ENCODE measurements around the gene PRR5.

The PRR5 gene

DNA sequence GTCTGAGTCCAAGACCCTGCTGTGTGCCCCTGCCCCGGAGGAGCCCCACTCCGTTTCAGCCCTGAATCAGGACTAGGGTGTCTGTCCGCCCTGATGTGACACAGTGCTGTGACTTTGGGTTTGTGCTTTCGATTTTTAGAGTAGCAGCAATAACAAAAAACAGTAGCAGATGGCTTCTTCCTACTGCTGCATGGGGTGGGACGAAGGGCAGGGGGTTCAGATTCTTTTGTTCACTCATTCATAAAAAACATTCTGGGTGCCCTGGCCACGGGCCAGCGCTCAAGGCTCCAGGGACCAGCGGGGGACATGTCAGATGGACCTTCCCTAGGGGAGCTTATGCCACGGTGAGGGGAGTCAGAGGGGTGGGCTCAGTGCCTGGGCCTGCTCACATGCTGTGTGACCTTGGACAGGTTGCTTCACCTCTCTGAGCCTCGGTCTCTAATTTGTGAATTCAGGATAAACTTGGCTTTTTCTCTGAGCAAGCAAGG lies 24.6 kb upstream of the PRR5 start:
- TF ChIP-seq, protein P1, sequence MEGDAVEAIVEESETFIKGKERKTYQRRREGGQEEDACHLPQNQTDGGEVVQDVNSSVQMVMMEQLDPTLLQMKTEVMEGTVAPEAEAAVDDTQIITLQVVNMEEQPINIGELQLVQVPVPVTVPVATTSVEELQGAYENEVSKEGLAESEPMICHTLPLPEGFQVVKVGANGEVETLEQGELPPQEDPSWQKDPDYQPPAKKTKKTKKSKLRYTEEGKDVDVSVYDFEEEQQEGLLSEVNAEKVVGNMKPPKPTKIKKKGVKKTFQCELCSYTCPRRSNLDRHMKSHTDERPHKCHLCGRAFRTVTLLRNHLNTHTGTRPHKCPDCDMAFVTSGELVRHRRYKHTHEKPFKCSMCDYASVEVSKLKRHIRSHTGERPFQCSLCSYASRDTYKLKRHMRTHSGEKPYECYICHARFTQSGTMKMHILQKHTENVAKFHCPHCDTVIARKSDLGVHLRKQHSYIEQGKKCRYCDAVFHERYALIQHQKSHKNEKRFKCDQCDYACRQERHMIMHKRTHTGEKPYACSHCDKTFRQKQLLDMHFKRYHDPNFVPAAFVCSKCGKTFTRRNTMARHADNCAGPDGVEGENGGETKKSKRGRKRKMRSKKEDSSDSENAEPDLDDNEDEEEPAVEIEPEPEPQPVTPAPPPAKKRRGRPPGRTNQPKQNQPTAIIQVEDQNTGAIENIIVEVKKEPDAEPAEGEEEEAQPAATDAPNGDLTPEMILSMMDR (IDR thresholded peaks at IDR 0.05): no peak

- TF ChIP-seq, protein P1 (IDR thresholded peaks at IDR 0.05): no peak
Observed at GRCh38 chr22:44677871-44678555, 24.0 kb upstream of the PRR5 start.

DNA sequence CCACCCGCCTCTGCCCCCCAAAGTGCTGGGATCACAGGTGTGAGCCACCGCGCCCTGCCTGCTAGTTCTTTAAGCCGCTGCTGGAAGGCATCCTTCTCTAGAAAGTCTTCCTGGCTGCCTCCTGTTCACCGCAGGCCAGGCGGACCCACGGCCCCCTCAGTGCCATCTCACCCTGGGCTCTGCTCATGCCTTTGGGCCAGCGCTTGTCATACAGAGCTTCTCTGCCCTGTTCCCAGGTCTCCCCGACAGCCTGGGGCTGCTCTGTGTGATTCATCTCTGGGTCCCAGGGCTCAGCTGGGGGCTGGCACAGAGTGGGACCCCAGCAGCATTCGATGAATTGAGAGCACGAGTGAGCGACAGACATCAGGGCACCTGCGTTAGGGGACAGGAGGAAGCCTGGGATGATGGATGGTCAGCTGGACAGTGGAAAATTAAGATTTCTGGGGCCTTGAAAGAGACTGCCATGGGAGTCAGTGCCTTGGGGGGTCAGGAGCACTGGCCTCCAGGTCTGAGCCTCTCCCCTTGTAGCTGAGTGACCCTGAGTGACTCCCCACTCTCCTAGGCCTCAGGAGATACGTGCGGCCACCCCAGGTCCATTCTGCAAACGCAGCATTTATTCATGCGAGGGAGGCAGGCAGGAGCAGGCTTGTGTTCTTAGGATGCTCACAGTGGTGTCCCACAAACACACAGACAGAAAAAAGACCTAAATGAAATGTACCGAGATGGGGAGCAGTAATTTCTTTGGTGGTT lies 23.3 kb upstream of the PRR5 start:
- TF ChIP-seq, protein P1 (IDR thresholded peaks at IDR 0.05): no peak

DNA sequence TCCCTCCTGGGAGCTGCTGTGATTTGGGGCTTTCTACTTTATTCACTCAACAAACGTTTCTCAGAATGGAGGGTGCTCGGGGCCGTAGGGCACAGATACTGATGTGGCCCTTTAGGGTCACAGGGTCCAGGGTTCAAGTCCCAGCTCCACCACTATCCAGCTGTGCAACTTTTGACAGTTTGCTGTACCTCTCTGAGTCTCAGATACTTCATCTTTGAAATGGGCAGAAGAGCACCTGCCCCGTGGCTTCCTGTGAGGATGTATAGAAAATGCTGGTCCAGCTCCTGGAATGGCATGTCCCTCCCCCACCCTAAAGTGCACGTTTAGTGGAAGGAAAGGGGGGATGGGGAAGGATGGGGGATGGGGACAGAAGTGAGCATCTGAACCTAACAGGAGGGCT lies 21.9 kb upstream of the PRR5 start:
- TF ChIP-seq, protein P1 (IDR thresholded peaks at IDR 0.05): no peak

DNA sequence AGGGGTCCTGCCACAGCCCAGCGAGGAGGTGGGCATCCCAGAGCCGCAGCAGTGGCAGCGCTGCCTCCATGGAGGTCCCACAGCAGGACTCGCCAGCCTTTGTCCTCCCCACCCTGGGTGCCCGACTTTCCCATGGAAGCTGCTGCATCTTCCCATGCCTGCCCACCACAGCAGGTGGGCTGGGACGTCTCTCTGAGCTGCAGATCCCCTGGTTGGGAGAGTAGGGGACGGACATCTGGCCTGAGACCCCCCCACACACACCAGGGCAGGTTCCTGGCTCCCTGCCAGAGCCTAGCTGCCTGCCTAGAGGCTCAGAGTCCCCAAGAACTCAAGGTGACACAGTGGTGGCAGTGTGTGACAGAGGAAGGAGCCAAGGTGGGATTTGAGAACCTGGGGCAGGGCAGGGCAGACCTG lies 21.5 kb upstream of the PRR5 start:
- TF ChIP-seq, protein P1 (IDR thresholded peaks at IDR 0.05): no peak

- TF ChIP-seq, protein P1 (IDR thresholded peaks at IDR 0.05): no peak
Observed at GRCh38 chr22:44682556-44683168, 19.3 kb upstream of the PRR5 start.

DNA sequence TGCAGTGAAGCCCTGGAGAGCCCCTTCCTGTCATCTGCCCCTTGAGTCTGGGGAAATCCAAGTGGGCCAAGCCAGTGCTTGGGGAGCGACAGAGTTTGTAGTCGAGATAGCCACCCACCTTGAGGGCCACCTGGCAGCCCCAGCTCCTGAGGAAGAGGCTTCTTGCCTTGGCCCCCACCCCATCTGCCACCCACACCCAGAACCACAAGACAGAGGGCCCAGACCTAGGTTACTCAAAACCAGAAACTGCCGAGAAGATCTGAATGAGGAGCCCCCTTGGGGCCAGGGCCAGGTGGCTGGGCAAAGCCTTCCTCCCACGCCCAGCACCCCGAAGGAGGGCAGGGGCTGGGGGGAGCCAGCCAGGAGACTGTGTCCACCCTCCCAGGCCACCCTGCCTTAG lies 18.8 kb upstream of the PRR5 start:
- TF ChIP-seq, protein P1 (IDR thresholded peaks at IDR 0.05): no peak
